Activated B cell treated with CpG ODN at 0.5 μM for 24 hours (primary cell): ENCODE measurements around the gene MALAT1. TPM values are rescaled to one million over a fixed set of nuclear protein-coding genes. Genes with fewer than 3 reads are reported as not detected.

Source experiments
- ATAC-seq: fragments of 200-7000 bp; cut with Tn5 transposase; one replicate; pipeline ENCODE4 v1.10.0; 2021; ENCODE audit warnings: low read depth, mild to moderate bottlenecking, moderate library complexity
- CTCF ChIA-PET: fragments of 350-600 bp; sonication (Branson Sonifier 250); formaldehyde crosslinking; loops from one replicate; lab custom pipeline; 2021; ENCODE audit warnings: antibody characterized with exemption; lab: Charles Lee
- POLR2A ChIA-PET: fragments of 350-600 bp; sonication (Branson Sonifier 250); formaldehyde crosslinking; loops from one replicate; lab custom pipeline; 2021; ENCODE audit warnings: antibody characterized with exemption; lab: Charles Lee
- DNase-seq: peaks from one replicate; pipeline ENCODE4 v3.0.0; 2022
- H3K27ac Mint-ChIP-seq: one replicate; pipeline ENCODE4 v1.8.0; 2020; ENCODE audit warnings: mixed read lengths
- H3K27me3 Mint-ChIP-seq: one replicate; pipeline ENCODE4 v1.8.0; 2021; ENCODE audit warnings: mixed read lengths
- H3K36me3 Mint-ChIP-seq: one replicate; pipeline ENCODE4 v1.8.0; 2021; ENCODE audit warnings: low read depth, mixed read lengths
- H3K4me1 Mint-ChIP-seq: one replicate; pipeline ENCODE4 v1.8.0; 2021; ENCODE audit warnings: mixed read lengths
- H3K4me3 Mint-ChIP-seq: one replicate; pipeline ENCODE4 v1.8.0; 2020; ENCODE audit warnings: mild to moderate bottlenecking, mixed read lengths
- H3K9me3 Mint-ChIP-seq: one replicate; pipeline ENCODE4 v1.8.0; 2020; ENCODE audit warnings: mixed read lengths
- intact Hi-C: fragments of 100-400 bp; cut with micrococcal nuclease; formaldehyde crosslinking; loops from one replicate; pipeline ENCODE4 v1.15.1; 2024
- total RNA-seq: library from RNA; stranded (reverse); gene quantifications from 2 replicates; pipeline ENCODE4 v1.2.3, GENCODE V29; 2022
- TF ChIP-seq, protein P1 (sequence below): fragments of 200-600 bp; IDR thresholded peaks from one replicate; pipeline ENCODE4 v1.8.0; 2022; ENCODE audit warnings: antibody characterized with exemption, mild to moderate bottlenecking

MALAT1 gene
- total RNA-seq, 1 donor from 2014 or later = 18,961 TPM

DNA sequence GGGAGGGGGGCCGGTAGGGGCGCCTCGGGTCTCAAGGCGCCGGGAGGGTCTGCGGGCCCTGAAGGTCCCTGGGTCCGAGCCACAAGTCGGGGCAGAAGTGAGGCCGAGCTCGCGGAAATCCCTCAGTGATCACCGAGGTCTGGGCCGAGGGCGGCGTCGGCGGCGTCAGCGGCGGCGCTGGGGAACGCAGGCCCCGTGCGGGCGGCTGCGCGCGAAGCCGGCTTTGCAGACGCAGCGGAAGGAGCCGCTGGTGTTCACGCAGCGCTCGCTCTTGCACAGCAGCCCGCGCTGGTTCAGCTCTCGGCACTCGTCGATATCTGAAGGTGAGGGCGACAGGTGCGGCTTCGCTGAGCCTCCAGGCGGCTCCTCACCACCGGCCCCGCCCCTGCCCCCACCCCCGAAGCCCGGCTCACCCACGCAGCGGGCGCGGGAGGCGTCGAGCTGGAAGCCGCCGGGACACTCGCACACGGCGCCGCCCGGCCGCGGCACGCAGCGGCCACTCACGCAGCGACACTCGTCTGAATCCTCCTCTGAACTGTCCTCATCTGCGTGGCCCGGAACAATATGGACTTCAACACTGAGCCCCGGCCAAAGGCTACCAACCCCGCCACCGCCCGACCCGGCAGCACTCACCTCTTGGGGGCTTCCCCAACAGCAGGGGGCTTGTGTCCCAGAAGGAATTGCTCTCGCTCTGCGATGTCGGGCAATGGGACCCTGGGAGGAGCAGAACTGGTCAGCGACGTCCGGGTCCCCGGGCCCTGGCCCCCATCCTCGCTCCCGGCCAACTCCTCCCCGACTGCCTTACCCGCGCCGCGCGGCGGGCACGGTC lies 40.3 kb downstream of the MALAT1 start:
- TF ChIP-seq, protein P1, sequence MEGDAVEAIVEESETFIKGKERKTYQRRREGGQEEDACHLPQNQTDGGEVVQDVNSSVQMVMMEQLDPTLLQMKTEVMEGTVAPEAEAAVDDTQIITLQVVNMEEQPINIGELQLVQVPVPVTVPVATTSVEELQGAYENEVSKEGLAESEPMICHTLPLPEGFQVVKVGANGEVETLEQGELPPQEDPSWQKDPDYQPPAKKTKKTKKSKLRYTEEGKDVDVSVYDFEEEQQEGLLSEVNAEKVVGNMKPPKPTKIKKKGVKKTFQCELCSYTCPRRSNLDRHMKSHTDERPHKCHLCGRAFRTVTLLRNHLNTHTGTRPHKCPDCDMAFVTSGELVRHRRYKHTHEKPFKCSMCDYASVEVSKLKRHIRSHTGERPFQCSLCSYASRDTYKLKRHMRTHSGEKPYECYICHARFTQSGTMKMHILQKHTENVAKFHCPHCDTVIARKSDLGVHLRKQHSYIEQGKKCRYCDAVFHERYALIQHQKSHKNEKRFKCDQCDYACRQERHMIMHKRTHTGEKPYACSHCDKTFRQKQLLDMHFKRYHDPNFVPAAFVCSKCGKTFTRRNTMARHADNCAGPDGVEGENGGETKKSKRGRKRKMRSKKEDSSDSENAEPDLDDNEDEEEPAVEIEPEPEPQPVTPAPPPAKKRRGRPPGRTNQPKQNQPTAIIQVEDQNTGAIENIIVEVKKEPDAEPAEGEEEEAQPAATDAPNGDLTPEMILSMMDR = no peak
- H3K36me3 Mint-ChIP-seq = peaks cover 38% of the 10 kb centered on the region
- DNase-seq (no peak), ATAC-seq (no peak)
- no peak overlapping the region for H3K4me3 Mint-ChIP-seq
- H3K27ac Mint-ChIP-seq = no peak overlapping the region
- peaks cover 17% of the 10 kb centered on the region for H3K4me1 Mint-ChIP-seq
- no peaks in the 10 kb centered on the region for H3K27me3 Mint-ChIP-seq
- CTCF ChIA-PET = interaction anchor here (0.9 to 5.0 kb wide), 7 partner anchors 13 to 75 kb away, joined by 3 to 52 read pairs (median 34); partner anchors contain the start of genes FAM89B, MAP3K11 and ZNRD2
- intact Hi-C loops = no loop called here
- POLR2A ChIA-PET = interaction anchor here (0.6 to 4.9 kb wide), 20 partner anchors 10 to 771 kb away, joined by 3 to 52 read pairs (median 8); partner anchors contain the start of genes EHBP1L1, FAM89B, KAT5 and MALAT1
- no peaks in the 10 kb centered on the region for H3K9me3 Mint-ChIP-seq

DNA sequence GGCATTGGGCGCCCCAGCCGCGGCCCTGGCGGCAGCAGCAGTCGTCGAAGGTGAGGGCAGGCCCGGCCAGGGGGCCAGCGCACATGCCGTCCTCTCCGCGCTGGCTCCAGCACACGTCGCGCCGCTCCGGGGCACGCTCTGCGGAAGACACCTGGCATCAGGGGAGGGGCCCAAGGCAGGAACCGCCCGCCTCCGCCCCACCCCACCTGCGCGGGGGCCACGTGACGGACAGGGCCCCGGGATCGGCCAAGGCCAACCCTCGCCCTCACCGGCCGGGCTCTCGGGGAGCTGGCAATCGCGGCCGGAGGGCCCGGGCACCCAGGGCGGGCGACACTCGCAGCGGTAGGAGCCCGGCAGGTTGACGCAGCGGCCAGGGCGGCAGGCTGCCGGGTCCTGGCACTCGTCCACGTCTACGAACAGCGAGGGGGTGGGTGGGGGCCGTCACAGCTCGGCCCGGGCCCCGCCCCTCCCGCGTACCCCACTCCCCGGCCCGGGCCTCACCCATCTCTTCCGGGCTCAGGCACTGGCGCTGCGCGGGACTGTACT lies 41.0 kb downstream of the MALAT1 start:
- H3K27me3 Mint-ChIP-seq = no peaks in the 10 kb centered on the region
- CTCF ChIA-PET = interaction anchor here (0.6 to 5.0 kb wide), 15 partner anchors 9 to 211 kb away, joined by 3 to 52 read pairs (median 5); partner anchors contain the start of genes EHBP1L1, FAM89B, KCNK7 and MAP3K11
- H3K36me3 Mint-ChIP-seq = peaks cover 32% of the 10 kb centered on the region
- intact Hi-C loops = loop anchor here (1.0 to 2.0 kb wide), 8 partner anchors 12 to 75 kb away; partner anchors contain the start of genes LTBP3, PCNX3 and ZNRD2
- TF ChIP-seq, protein P1 = no peak
- peaks cover 21% of the 10 kb centered on the region for H3K4me1 Mint-ChIP-seq
- DNase-seq (peak; percentile 63), ATAC-seq (peak; percentile 72)
- H3K9me3 Mint-ChIP-seq = no peaks in the 10 kb centered on the region
- POLR2A ChIA-PET = interaction anchor here (0.6 to 4.9 kb wide), 32 partner anchors 8 to 499 kb away, joined by 3 to 52 read pairs (median 6); partner anchors contain the start of genes DPF2, EHBP1L1, FAM89B and KAT5
- peak overlapping the region; percentile 86 for H3K27ac Mint-ChIP-seq
- peak overlapping the region; percentile 88 for H3K4me3 Mint-ChIP-seq

DNA sequence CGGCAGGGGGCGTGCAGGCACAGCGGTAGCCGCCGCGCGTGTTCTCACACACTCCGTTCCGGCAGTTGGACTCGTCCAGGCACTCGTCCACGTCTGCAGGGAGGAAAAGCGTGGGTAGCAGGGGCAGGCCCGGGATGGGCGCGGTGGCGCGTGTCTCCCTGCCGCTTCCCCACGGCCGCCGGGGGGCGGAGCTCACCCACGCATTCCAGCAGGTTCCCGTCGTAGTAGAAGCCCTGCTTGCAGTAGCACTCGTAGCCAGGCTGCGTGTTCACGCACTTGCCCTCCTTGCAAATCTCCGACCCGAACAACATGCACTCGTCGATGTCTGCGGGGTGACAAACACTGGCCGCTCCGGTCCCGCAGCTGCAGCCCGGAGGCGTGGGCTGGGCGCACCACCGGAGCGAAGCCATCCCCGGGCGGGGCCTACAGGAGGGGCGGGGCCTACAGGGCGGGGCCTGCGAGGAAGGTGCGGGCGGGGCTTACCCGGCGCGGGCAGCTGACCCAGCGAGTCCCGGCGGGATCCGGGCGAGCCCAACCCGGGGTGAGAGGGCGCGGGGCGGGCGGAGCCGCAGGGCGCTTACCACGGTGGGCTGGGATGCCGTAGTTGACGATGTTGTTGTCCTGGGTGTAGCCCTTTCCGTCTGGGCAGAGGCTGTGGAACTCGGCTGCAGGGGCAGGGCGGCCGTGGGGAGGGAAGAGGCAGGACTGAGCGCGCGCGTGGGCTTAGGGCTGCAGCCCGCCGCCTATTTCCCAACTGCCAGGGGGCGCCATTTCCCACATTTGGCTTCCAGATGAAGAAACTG lies 41.6 kb downstream of the MALAT1 start:
- intact Hi-C loops = loop anchor here (1.0 to 2.0 kb wide), 9 partner anchors 12 to 278 kb away; partner anchors contain the start of genes LTBP3, PCNX3 and ZNRD2
- peaks cover 30% of the 10 kb centered on the region for H3K36me3 Mint-ChIP-seq
- peaks cover 22% of the 10 kb centered on the region for H3K4me1 Mint-ChIP-seq
- no peaks in the 10 kb centered on the region for H3K9me3 Mint-ChIP-seq
- DNase-seq (peak; percentile 88), ATAC-seq (peak; percentile 88)
- POLR2A ChIA-PET = interaction anchor here (0.8 to 4.9 kb wide), 33 partner anchors 8 to 319 kb away, joined by 3 to 52 read pairs (median 6); partner anchors contain the start of genes DPF2, EHBP1L1, FAM89B and KAT5
- H3K4me3 Mint-ChIP-seq = peak overlapping the region; percentile 88
- CTCF ChIA-PET = interaction anchor here (0.6 to 5.0 kb wide), 16 partner anchors 8 to 211 kb away, joined by 3 to 52 read pairs (median 5); partner anchors contain the start of genes EHBP1L1, FAM89B, KCNK7 and MAP3K11
- H3K27ac Mint-ChIP-seq = peak overlapping the region; percentile 86
- no peaks in the 10 kb centered on the region for H3K27me3 Mint-ChIP-seq
- TF ChIP-seq, protein P1 = no peak

DNA sequence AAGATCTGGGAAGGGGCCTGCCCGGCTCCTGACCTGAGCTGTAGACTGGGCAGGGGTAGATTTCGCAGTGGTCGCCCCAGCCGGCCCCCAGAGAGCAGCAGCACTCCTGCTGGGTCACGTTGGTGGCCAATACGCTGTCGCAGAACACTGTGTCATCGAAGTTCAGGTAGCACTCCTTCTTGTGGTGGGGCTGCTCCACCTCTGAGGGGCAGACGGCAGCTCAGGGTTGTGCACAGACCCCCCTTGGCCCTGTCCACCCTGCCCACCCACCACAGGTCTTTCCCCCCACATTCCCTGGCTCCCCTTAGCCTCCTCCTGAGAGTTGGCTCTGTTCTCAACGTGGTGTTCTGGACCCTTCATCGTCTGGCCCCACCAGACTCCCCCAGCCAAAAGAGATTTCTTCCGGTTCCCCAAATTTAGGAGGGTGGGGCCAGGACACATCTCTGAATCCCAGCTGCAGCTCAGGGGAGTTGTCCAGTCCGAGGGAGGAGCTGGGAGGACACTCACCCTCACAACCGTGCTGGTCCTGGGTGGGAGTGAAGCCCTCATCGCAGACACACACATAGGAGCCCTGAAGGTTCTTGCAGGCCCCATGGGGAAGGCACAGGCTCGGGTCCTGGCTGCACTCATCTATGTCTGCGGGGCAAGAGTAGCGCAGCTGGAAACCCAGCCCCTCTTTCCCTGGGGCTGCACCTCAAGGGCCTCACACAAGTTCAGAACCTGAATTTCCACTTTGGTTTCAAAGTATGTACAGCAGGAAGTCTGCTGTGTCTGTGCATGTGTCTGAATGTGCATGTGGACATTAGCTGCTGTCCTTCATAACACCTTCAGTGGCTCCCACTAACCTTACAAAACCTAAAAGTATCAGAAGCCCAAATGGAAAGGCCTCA lies 42.5 kb downstream of the MALAT1 start:
- ChIA-PET POLR2A (interaction anchor here (0.8 to 4.9 kb wide), 33 partner anchors 8 to 318 kb away, joined by 3 to 52 read pairs (median 6); partner anchors contain the start of genes DPF2, EHBP1L1, FAM89B and MALAT1), CTCF (interaction anchor here (0.9 to 5.0 kb wide), 13 partner anchors 8 to 343 kb away, joined by 3 to 52 read pairs (median 6); partner anchors contain the start of genes EHBP1L1, FAM89B, MAP3K11 and SCYL1)
- Mint-ChIP-seq H3K27ac (peak overlapping the region; percentile 86), H3K27me3 (no peaks in the 10 kb centered on the region), H3K4me3 (peak overlapping the region; percentile 88), H3K9me3 (no peaks in the 10 kb centered on the region), H3K36me3 (peaks cover 24% of the 10 kb centered on the region), H3K4me1 (peaks cover 29% of the 10 kb centered on the region)
- DNase-seq (no peak), ATAC-seq (no peak)
- TF ChIP-seq, protein P1 = no peak
- intact Hi-C loops = loop anchor here (1.0 to 2.0 kb wide), 2 partner anchors 17 to 277 kb away; partner anchors contain the start of gene LTBP3
